KMS-11 (cell line): ENCODE measurements around the gene KLC1.

Experiments
- H2AFZ ChIP-seq: fragments of 200-600 bp; sonication (generic); 2 replicates; pipeline ENCODE4 v1.6.1; 2016; ENCODE audit warnings: antibody characterized with exemption, mixed run types, low read depth
- H3K27ac ChIP-seq: fragments of 200-600 bp; sonication (generic); 2 replicates; pipeline ENCODE4 v1.6.1; 2016; ENCODE audit warnings: mild to moderate bottlenecking, mixed run types
- H3K27me3 ChIP-seq: fragments of 200-600 bp; sonication (generic); 2 replicates; pipeline ENCODE4 v1.6.1; 2017; ENCODE audit warnings: mild to moderate bottlenecking, low read depth, mixed run types, moderate library complexity; ENCODE audit not compliant: insufficient read depth
- H3K36me3 ChIP-seq: fragments of 200-600 bp; sonication (generic); 2 replicates; pipeline ENCODE4 v1.6.1; 2017; ENCODE audit warnings: mild to moderate bottlenecking, mixed run types; ENCODE audit not compliant: insufficient read depth
- H3K4me1 ChIP-seq: fragments of 200-600 bp; sonication (generic); 2 replicates; pipeline ENCODE4 v1.6.1; 2016; ENCODE audit warnings: mild to moderate bottlenecking, low read depth, mixed run types; ENCODE audit not compliant: poor library complexity, severe bottlenecking
- H3K4me2 ChIP-seq: fragments of 200-600 bp; sonication (generic); 2 replicates; pipeline ENCODE4 v1.7.0; 2016; ENCODE audit warnings: mild to moderate bottlenecking, mixed run types
- H3K4me3 ChIP-seq: fragments of 200-600 bp; sonication (generic); IDR thresholded peaks from 2 replicates; pipeline ENCODE4 v1.6.1; 2017; ENCODE audit warnings: low read depth, low read length, mixed read lengths; ENCODE audit not compliant: insufficient read depth
- H3K79me2 ChIP-seq: fragments of 200-600 bp; sonication (generic); 2 replicates; pipeline ENCODE4 v1.6.1; 2016; ENCODE audit warnings: low read depth, mixed run types; ENCODE audit not compliant: insufficient read depth
- H3K9ac ChIP-seq: fragments of 200-600 bp; sonication (generic); 2 replicates; pipeline ENCODE4 v1.6.1; 2016; ENCODE audit warnings: mild to moderate bottlenecking, mixed run types
- H4K20me1 ChIP-seq: fragments of 200-600 bp; sonication (generic); 2 replicates; pipeline ENCODE4 v1.6.1; 2016; ENCODE audit warnings: mild to moderate bottlenecking, mixed run types; ENCODE audit not compliant: insufficient read depth
- CTCF ChIP-seq: fragments of 200-600 bp; sonication (generic); conservative IDR thresholded peaks from 2 replicates; pipeline ENCODE4 v1.6.1; 2017; ENCODE audit warnings: low read depth, mild to moderate bottlenecking, antibody characterized with exemption, low read length, moderate library complexity, mixed read lengths

The KLC1 gene

GRCh38 chr14:103728141-103728540 lies 99.1 kb downstream of the KLC1 start:
- Histone ChIP-seq H3K79me2 (no peaks in the 10 kb centered on the region), H3K4me3 (no peak overlapping the region), H2AFZ (no peak overlapping the region), H3K4me1 (no peaks in the 10 kb centered on the region), H4K20me1 (no peaks in the 10 kb centered on the region), H3K27me3 (no peaks in the 10 kb centered on the region), H3K27ac (no peak overlapping the region), H3K4me2 (no peak overlapping the region), H3K36me3 (no peaks in the 10 kb centered on the region), H3K9ac (no peak overlapping the region)
- TF ChIP-seq CTCF: no peak

- Histone ChIP-seq H3K4me3 (no peak overlapping the region), H3K79me2 (no peaks in the 10 kb centered on the region), H3K4me2 (no peak overlapping the region), H2AFZ (no peak overlapping the region), H3K27ac (no peak overlapping the region), H3K36me3 (no peaks in the 10 kb centered on the region), H3K27me3 (no peaks in the 10 kb centered on the region), H3K9ac (no peak overlapping the region), H4K20me1 (no peaks in the 10 kb centered on the region), H3K4me1 (no peaks in the 10 kb centered on the region)
- TF ChIP-seq CTCF: no peak
Observed at GRCh38 chr14:103728721-103729120, 99.7 kb downstream of the KLC1 start.

GRCh38 chr14:103729496-103730448 lies 100.8 kb downstream of the KLC1 start:
- Histone ChIP-seq H3K36me3 (no peaks in the 10 kb centered on the region), H3K4me2 (no peak overlapping the region)

GRCh38 chr14:103730490-103731035 lies 101.6 kb downstream of the KLC1 start:
- Histone ChIP-seq H3K36me3 (no peaks in the 10 kb centered on the region), H4K20me1 (no peaks in the 10 kb centered on the region), H3K4me1 (no peaks in the 10 kb centered on the region), H3K27ac (no peak overlapping the region), H2AFZ (no peak overlapping the region), H3K9ac (no peak overlapping the region), H3K79me2 (no peaks in the 10 kb centered on the region), H3K27me3 (no peaks in the 10 kb centered on the region), H3K4me2 (no peak overlapping the region), H3K4me3 (no peak overlapping the region)
- no peak for TF ChIP-seq CTCF

More at GRCh38 chr14:103729496-103730448, 100.8 kb downstream of the KLC1 start:
- Histone ChIP-seq H4K20me1 (no peaks in the 10 kb centered on the region), H3K4me3 (no peak overlapping the region), H3K4me1 (no peaks in the 10 kb centered on the region), H3K9ac (no peak overlapping the region), H2AFZ (no peak overlapping the region), H3K27me3 (no peaks in the 10 kb centered on the region), H3K27ac (no peak overlapping the region), H3K79me2 (no peaks in the 10 kb centered on the region)
- no peak for TF ChIP-seq CTCF
